ENCODE measurements around the gene OLFM1.

The OLFM1 gene

GRCh38 chr9:135167356-135167755 is 79.9 kb downstream of the OLFM1 start:
- TF ChIP-seq CTCF (IDR thresholded peaks at IDR 0.05; ENCODE audit: insufficient read depth, low read depth, low read length, missing control alignments) = no peak
- H3K4me3 ChIP-seq (ENCODE audit: low read length) = no peak overlapping the region
- DNase-seq (ENCODE audit: low read depth) = no peak

- no peak for TF ChIP-seq CTCF (IDR thresholded peaks at IDR 0.05; ENCODE audit: insufficient read depth, low read depth, low read length, missing control alignments)
- no peak overlapping the region for H3K4me3 ChIP-seq (ENCODE audit: low read length)
- no peak for DNase-seq (ENCODE audit: low read depth)
Observed at GRCh38 chr9:135167849-135168655, 80.6 kb downstream of the OLFM1 start.

- DNase-seq (ENCODE audit: low read depth) = no peak
- TF ChIP-seq CTCF (IDR thresholded peaks at IDR 0.05; ENCODE audit: insufficient read depth, low read depth, low read length, missing control alignments) = no peak
- H3K4me3 ChIP-seq (ENCODE audit: low read length) = no peak overlapping the region
Observed at GRCh38 chr9:135169709-135170226, 82.3 kb downstream of the OLFM1 start.

- no peak for DNase-seq (ENCODE audit: low read depth)
Observed at GRCh38 chr9:135170535-135170934, 83.1 kb downstream of the OLFM1 start.

More at GRCh38 chr9:135170535-135170934, 83.1 kb downstream of the OLFM1 start:
- no peak overlapping the region for H3K4me3 ChIP-seq (ENCODE audit: low read length)
- TF ChIP-seq CTCF (IDR thresholded peaks at IDR 0.05; ENCODE audit: insufficient read depth, low read depth, low read length, missing control alignments) = no peak

Measured in epithelial cell of esophagus (primary cell).